HK-2 (cell line): Measurements from ENCODE around the gene CPM.

Source experiments
- DNase-seq: peaks from one replicate; pipeline ENCODE4 v3.0.0-alpha.2; 2018; ENCODE audit not compliant: unreplicated experiment

CPM gene

GRCh38 chr12:68956466-68956865 is 23.5 kb upstream of the CPM start:
- DNase-seq = no peak

- no peak for DNase-seq
Measured at GRCh38 chr12:68954811-68955210, 21.8 kb upstream of the CPM start.

GRCh38 chr12:68953536-68953935 is 20.6 kb upstream of the CPM start:
- no peak for DNase-seq

- DNase-seq = no peak
Measured at GRCh38 chr12:68951652-68952051, 18.7 kb upstream of the CPM start.

- no peak for DNase-seq
Measured at GRCh38 chr12:68950511-68950910, 17.5 kb upstream of the CPM start.

GRCh38 chr12:68945255-68945654 is 12.3 kb upstream of the CPM start:
- DNase-seq = no peak

- DNase-seq = no peak
Measured at GRCh38 chr12:68944296-68945076, 11.5 kb upstream of the CPM start.

GRCh38 chr12:68943848-68944247 is 10.9 kb upstream of the CPM start:
- no peak for DNase-seq

- no peak for DNase-seq
Measured at GRCh38 chr12:68940731-68941130, 7.8 kb upstream of the CPM start.

GRCh38 chr12:68939505-68939904 is 6.5 kb upstream of the CPM start:
- no peak for DNase-seq

GRCh38 chr12:68934392-68934791 is 1.4 kb upstream of the CPM start:
- DNase-seq = no peak

GRCh38 chr12:68932128-68932960 is 627 bp downstream of the CPM start:
- no peak for DNase-seq

- DNase-seq = no peak
Measured at GRCh38 chr12:68930178-68930577, 2.8 kb downstream of the CPM start.

- no peak for DNase-seq
Measured at GRCh38 chr12:68924546-68924945, 8.4 kb downstream of the CPM start.

- DNase-seq = no peak
Measured at GRCh38 chr12:68919581-68920239, 13.3 kb downstream of the CPM start.

GRCh38 chr12:68918960-68919359 is 14.0 kb downstream of the CPM start:
- no peak for DNase-seq

GRCh38 chr12:68915055-68915454 is 17.9 kb downstream of the CPM start:
- DNase-seq = no peak

GRCh38 chr12:68913682-68914081 is 19.3 kb downstream of the CPM start:
- no peak for DNase-seq

- DNase-seq = no peak
Measured at GRCh38 chr12:68912916-68913315, 20.1 kb downstream of the CPM start.

GRCh38 chr12:68911197-68911718 is 21.7 kb downstream of the CPM start:
- no peak for DNase-seq

- no peak for DNase-seq
Measured at GRCh38 chr12:68910128-68910527, 22.8 kb downstream of the CPM start.

- DNase-seq = no peak
Measured at GRCh38 chr12:68908076-68908475, 24.9 kb downstream of the CPM start.
